ENCODE measurements around the gene ATOX1. TPM values are rescaled to one million over a fixed set of nuclear protein-coding genes. Genes with fewer than 3 reads are reported as not detected.

ATOX1 gene
- total RNA-seq, 2 experiments from 2014 or later, result 58.2 to 92.5 TPM

- no peaks in the 10 kb centered on the region for H3K4me1 ChIP-seq (ENCODE audit: insufficient read depth, low read length, poor library complexity, severe bottlenecking)
- peaks cover 6% of the 10 kb centered on the region; the same call in 1 of the 2 replicates for H4K20me1 ChIP-seq (ENCODE audit: insufficient read depth, low read length)
- no peaks in the 10 kb centered on the region for H3K9me2 ChIP-seq (ENCODE audit: insufficient read depth, low read length)
- ChIA-PET CTCF (ENCODE audit: unreplicated experiment) (no interaction called here), POLR2A (interaction anchor here (0.9 to 3.1 kb wide), 7 partner anchors 10 to 46 kb away, joined by 3 to 10 read pairs (median 6); no protein-coding TSS in a partner anchor)
- no peaks in the 10 kb centered on the region for H3K9me3 ChIP-seq (ENCODE audit: low read length)
- peaks cover 98% of the 10 kb centered on the region for H3K36me3 ChIP-seq (ENCODE audit: insufficient read depth, low read length)
- intact Hi-C loops (cut with micrococcal nuclease; ENCODE audit: unreplicated experiment), result no loop called here
- BruUV-seq (replicated peaks), result no TSS peak
- H3K27ac ChIP-seq (ENCODE audit: low read depth, low read length, poor library complexity, severe bottlenecking), result no peak overlapping the region
- peaks cover 44% of the 10 kb centered on the region; the same call in 1 of the 2 replicates for H3K79me2 ChIP-seq (ENCODE audit: insufficient read depth, low read depth, low read length)
- no peak overlapping the region for H3K4me3 ChIP-seq (ENCODE audit: low read depth, low read length, poor library complexity, severe bottlenecking)
- no peak overlapping the region for H3K4me2 ChIP-seq (ENCODE audit: low read length)
- TF ChIP-seq EZH2phosphoT487 (IDR thresholded peaks at IDR 0.05; ENCODE audit: borderline replicate concordance, low read depth, low read length) (no peak), CTCF (conservative IDR thresholded peaks at IDR 0.05; ENCODE audit: low read length) (no peak)
- no peak overlapping the region for H2AFZ ChIP-seq (ENCODE audit: low read length)
- DNase-seq (ENCODE audit: low spot score), result no peak
Observed at GRCh38 chr5:151800532-151800931, 42.1 kb upstream of the ATOX1 start.

- Histone ChIP-seq H2AFZ (ENCODE audit: low read length) (no peak overlapping the region), H3K27ac (ENCODE audit: low read depth, low read length, poor library complexity, severe bottlenecking) (no peak overlapping the region), H3K4me3 (ENCODE audit: low read depth, low read length, poor library complexity, severe bottlenecking) (no peak overlapping the region), H3K9me3 (ENCODE audit: low read length) (no peaks in the 10 kb centered on the region), H3K36me3 (ENCODE audit: insufficient read depth, low read length) (peaks cover 98% of the 10 kb centered on the region), H3K4me1 (ENCODE audit: insufficient read depth, low read length, poor library complexity, severe bottlenecking) (no peaks in the 10 kb centered on the region), H3K9me2 (ENCODE audit: insufficient read depth, low read length) (no peaks in the 10 kb centered on the region), H4K20me1 (ENCODE audit: insufficient read depth, low read length) (peaks cover 7% of the 10 kb centered on the region; the same call in 1 of the 2 replicates), H3K79me2 (ENCODE audit: insufficient read depth, low read depth, low read length) (peaks cover 48% of the 10 kb centered on the region; the same call in 1 of the 2 replicates), H3K4me2 (ENCODE audit: low read length) (no peak overlapping the region)
- POLR2A ChIA-PET, result interaction anchor here (0.6 to 3.1 kb wide), 7 partner anchors 11 to 1894 kb away, joined by 3 to 11 read pairs (median 3); no protein-coding TSS in a partner anchor
- BruUV-seq (replicated peaks), result no TSS peak
- CTCF ChIA-PET (ENCODE audit: unreplicated experiment), result no interaction called here
- no peak for TF ChIP-seq CTCF (conservative IDR thresholded peaks at IDR 0.05; ENCODE audit: low read length)
- TF ChIP-seq EZH2phosphoT487 (IDR thresholded peaks at IDR 0.05; ENCODE audit: borderline replicate concordance, low read depth, low read length), result no peak
- intact Hi-C loops (cut with micrococcal nuclease; ENCODE audit: unreplicated experiment), result no loop called here
- DNase-seq (ENCODE audit: low spot score), result no peak
Observed at GRCh38 chr5:151799407-151799806, 41.0 kb upstream of the ATOX1 start.

- no peaks in the 10 kb centered on the region for H3K9me3 ChIP-seq (ENCODE audit: low read length)
- ChIA-PET POLR2A (interaction anchor here (0.6 to 3.1 kb wide), 6 partner anchors 12 to 1133 kb away, joined by 3 to 11 read pairs (median 4); no protein-coding TSS in a partner anchor), CTCF (ENCODE audit: unreplicated experiment) (no interaction called here)
- no peaks in the 10 kb centered on the region for H3K4me1 ChIP-seq (ENCODE audit: insufficient read depth, low read length, poor library complexity, severe bottlenecking)
- no peak for DNase-seq (ENCODE audit: low spot score)
- no peak overlapping the region for H3K4me3 ChIP-seq (ENCODE audit: low read depth, low read length, poor library complexity, severe bottlenecking)
- peaks cover 12% of the 10 kb centered on the region; the same call in 1 of the 2 replicates for H4K20me1 ChIP-seq (ENCODE audit: insufficient read depth, low read length)
- BruUV-seq (replicated peaks), result no TSS peak
- no peak overlapping the region for H3K4me2 ChIP-seq (ENCODE audit: low read length)
- no peak overlapping the region for H2AFZ ChIP-seq (ENCODE audit: low read length)
- no peaks in the 10 kb centered on the region for H3K9me2 ChIP-seq (ENCODE audit: insufficient read depth, low read length)
- TF ChIP-seq CTCF (conservative IDR thresholded peaks at IDR 0.05; ENCODE audit: low read length) (no peak), EZH2phosphoT487 (IDR thresholded peaks at IDR 0.05; ENCODE audit: borderline replicate concordance, low read depth, low read length) (no peak)
- H3K27ac ChIP-seq (ENCODE audit: low read depth, low read length, poor library complexity, severe bottlenecking), result no peak overlapping the region
- peaks cover 98% of the 10 kb centered on the region for H3K36me3 ChIP-seq (ENCODE audit: insufficient read depth, low read length)
- peaks cover 55% of the 10 kb centered on the region; the same call in 1 of the 2 replicates for H3K79me2 ChIP-seq (ENCODE audit: insufficient read depth, low read depth, low read length)
- intact Hi-C loops (cut with micrococcal nuclease; ENCODE audit: unreplicated experiment), result no loop called here
Observed at GRCh38 chr5:151798674-151799073, 40.2 kb upstream of the ATOX1 start.

Measured in OCI-LY7 (cell line).